Retinal pigment epithelial cell (primary cell): Measurements from ENCODE around the gene NUP58.

ENCODE experiments used
- DNase-seq: peaks from one replicate; pipeline ENCODE4 v3.0.0-alpha.2; 2010; ENCODE audit warnings: low read depth
- H3K4me3 ChIP-seq: 2 replicates; pipeline ENCODE4 v1.5.1; 2011; ENCODE audit warnings: mild to moderate bottlenecking, low read length, control low read depth, moderate library complexity
- TF ChIP-seq, protein P1 (sequence below): conservative IDR thresholded peaks from 2 replicates; pipeline ENCODE4 v1.5.1; 2011; ENCODE audit warnings: low read depth, low read length, control low read depth, inconsistent platforms

The NUP58 gene

DNA sequence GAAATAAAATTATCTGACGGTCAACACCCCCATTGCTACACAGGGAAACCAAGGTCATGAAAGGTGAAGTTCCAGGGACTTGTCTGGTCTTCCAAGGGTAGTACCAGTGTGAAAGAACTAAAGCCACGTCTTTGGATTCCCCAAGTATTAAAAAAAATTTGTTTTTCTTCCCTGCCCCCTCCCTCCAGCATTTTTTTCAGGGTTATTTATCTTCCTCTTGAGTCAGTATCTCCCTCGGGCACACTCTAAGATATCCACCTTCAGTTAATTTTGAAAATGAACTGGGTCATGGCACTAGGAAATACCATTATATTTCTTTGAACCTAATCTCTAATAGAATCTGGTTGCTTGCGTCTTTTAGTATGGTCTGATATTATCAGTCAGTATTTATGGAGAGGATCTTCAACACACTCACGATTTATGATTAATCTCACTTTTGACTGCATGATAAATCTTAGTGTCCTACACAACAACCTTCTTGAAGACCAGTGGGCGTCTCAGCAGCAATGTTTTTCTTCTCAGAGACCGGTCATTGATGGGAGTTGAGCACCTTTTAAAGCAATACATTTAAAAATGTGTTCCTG is 79.4 kb downstream of the NUP58 start:
- no peak for DNase-seq
- TF ChIP-seq, protein P1, sequence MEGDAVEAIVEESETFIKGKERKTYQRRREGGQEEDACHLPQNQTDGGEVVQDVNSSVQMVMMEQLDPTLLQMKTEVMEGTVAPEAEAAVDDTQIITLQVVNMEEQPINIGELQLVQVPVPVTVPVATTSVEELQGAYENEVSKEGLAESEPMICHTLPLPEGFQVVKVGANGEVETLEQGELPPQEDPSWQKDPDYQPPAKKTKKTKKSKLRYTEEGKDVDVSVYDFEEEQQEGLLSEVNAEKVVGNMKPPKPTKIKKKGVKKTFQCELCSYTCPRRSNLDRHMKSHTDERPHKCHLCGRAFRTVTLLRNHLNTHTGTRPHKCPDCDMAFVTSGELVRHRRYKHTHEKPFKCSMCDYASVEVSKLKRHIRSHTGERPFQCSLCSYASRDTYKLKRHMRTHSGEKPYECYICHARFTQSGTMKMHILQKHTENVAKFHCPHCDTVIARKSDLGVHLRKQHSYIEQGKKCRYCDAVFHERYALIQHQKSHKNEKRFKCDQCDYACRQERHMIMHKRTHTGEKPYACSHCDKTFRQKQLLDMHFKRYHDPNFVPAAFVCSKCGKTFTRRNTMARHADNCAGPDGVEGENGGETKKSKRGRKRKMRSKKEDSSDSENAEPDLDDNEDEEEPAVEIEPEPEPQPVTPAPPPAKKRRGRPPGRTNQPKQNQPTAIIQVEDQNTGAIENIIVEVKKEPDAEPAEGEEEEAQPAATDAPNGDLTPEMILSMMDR: no peak

GRCh38 chr13:25384758-25385410 is 83.5 kb downstream of the NUP58 start:
- no peak overlapping the region for H3K4me3 ChIP-seq
- DNase-seq: no peak
- TF ChIP-seq, protein P1: no peak

More for the DNA sequence above, 79.4 kb downstream of the NUP58 start:
- H3K4me3 ChIP-seq: no peak overlapping the region

DNA sequence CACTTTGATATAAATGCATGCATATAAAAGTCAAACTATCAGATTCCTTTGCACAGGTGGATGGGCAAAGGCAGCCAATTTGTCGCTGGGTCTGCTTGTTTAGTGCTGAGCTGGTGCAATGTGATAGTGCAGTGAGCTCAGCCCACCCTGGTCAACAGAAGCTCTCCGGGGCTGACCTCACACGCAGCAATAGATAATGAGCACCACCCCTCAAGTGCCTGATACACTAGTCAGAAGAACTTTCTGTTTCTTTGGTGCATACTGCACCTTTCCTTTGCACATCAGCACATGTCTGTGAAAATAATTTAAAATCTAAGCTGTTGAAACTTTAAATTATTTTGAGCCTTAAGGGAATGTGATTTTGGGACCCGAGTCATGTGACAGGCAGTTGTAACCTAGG is 90.5 kb downstream of the NUP58 start:
- no peak overlapping the region for H3K4me3 ChIP-seq
- no peak for DNase-seq
- TF ChIP-seq, protein P1: no peak
